RPMI7951 (cell line): ENCODE results near the gene ATP6V0D1. TPM values are rescaled to one million over a fixed set of nuclear protein-coding genes. Genes with fewer than 3 reads are reported as not detected.

Experiments
- DNase-seq: peaks from one replicate; pipeline ENCODE4 v3.0.0-alpha.2; 2012; ENCODE audit warnings: low read depth
- total RNA-seq: library from RNA; depleted of rRNA; stranded (reverse); fragments of >200 nt; shearing (Covaris generic); gene quantifications from 2 replicates; pipeline ENCODE4 v1.2.3, GENCODE V29; 2014

ATP6V0D1 gene
- total RNA-seq, 1 experiment from 2014 or later = 141 TPM

GRCh38 chr16:67445913-67446907, 34.7 kb downstream of the ATP6V0D1 start:
- DNase-seq = no peak

- no peak for DNase-seq
Measured at GRCh38 chr16:67445441-67445912, 35.5 kb downstream of the ATP6V0D1 start.

GRCh38 chr16:67445126-67445426, 35.9 kb downstream of the ATP6V0D1 start:
- DNase-seq = no peak

DNA sequence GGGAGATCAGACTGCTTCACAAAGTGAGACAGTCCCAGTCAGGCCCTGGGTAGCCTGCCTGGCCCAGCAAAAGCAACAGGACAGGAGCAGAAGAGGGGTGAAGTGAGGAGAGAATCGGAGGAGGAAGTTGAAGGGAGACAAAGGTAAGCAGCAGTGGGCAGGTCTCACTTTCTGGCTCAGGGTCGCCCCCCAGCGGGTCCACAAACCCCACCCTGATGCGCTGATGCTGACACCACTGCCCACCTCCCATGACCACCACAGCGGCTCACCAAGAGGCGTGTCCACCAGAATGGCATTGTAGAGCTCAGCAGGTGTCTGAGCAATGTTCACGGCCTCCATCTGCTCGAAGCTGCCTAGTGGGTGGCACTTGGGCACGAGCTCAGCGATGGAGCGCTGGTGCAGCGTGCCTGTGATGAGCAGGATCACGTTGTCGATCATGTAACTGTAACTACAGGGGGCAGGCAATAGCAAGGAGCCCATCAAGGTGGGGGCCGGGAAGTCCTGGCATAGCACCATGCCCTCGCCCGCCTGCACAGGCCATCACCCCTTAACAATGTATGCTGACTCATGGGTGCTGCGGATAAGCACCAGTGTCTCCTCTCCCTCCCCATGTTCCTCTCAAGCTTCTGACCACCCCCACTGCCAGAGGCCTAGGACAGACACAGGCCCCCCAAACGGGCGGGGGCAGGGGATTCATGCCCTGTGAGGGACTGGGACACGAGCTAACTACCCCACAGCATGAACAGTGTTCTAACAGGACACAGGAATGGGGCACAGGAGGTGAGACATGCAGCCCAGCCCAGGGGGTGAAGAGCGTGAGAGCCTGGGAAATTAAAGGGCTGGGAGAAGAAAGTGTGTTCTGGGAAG, 36.5 kb downstream of the ATP6V0D1 start:
- DNase-seq = no peak

DNA sequence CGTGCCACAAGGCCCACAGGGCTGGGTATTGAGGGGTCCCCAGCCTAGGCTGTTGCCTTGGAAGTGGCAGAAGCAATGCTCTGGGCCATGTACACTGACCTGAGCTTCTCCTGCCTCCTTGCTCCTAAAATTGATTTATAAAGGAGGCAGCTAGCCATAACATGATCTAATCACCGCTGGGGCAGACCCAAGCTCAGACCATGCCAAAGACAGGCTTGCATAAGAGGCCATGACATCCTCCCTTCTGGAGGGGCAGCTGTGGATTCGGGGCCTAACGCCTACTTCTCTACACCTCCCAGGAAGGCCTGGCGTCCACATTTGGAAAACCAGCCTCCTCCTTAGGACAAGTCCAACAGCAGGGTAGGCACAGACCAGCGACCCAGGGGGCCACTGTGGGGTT, 37.7 kb downstream of the ATP6V0D1 start:
- no peak for DNase-seq

DNA sequence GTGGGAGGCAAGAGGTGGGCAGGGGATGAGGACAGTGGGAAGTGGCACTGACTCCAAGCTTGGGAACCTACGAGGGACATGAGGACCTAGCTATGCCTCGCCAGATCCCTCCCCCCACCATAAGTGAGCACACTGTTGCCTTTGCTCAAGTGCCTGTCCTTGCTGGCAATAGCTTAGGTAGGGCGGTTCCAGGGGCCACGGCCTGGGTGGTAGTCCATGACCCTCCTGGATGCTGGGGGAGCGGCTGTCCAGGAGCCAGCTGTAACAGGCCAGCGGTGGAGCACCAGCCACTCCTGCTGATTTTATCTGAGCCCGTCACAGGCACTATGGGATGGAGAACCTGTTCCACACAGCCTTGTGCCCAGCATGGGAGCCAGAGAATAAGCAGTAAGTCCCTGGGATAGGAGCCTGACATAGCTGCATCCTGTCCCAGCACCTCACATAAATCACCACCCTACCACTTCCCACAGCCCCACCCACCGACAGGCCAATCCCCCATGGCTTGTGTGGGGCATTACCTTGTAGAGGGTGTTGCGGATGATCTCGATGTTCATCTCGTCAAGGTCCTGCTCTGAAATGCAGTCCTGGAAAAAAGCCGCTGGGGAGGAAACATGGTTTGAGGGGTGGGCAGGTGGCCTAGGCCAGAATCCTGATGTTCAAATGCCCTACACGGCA, 38.2 kb downstream of the ATP6V0D1 start:
- DNase-seq = no peak

DNA sequence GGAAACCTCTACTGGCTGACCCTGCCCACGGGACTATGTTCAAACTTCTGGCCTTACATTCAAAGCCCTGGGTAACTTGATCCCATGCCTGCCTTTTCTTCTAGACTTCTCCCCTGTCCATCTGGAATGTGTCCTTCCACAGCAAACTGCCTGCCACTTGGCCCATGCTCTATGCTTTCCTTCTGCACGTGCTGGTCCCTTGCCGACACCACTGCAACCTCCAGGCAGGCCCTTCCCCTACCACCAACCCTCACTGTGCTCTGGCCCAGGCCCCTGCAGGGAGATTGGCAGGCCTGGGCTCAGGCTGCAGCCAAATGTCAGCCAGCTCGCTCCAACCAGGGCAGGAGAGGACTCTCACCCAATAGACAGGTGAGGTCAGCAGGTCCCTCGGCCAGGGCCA, 39.0 kb downstream of the ATP6V0D1 start:
- DNase-seq = no peak

DNA sequence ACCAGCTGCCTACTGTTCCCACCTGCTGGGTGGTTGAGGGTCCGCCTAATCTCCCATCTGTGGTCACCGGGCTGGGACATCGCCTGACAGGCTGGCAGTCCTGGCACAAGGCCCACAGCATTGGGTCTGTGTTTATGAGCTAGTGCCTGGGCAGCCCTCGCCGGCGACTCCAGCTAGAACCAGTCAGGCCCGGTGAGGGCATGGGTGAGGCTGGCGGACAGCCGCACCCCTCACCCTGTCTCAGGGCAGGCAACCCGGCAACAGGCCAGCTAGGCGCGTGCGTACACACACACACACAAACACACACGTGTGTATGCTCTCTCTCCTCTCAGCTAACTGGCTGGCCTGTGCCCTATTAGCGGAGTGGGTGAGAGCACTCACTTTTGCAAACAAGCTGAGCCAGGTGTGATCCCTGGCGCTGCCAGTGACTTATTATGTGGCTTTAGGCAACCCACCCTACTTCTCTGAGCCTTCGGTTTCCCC, 39.6 kb downstream of the ATP6V0D1 start:
- no peak for DNase-seq

GRCh38 chr16:67438824-67439393, 42.0 kb downstream of the ATP6V0D1 start:
- DNase-seq = no peak

DNA sequence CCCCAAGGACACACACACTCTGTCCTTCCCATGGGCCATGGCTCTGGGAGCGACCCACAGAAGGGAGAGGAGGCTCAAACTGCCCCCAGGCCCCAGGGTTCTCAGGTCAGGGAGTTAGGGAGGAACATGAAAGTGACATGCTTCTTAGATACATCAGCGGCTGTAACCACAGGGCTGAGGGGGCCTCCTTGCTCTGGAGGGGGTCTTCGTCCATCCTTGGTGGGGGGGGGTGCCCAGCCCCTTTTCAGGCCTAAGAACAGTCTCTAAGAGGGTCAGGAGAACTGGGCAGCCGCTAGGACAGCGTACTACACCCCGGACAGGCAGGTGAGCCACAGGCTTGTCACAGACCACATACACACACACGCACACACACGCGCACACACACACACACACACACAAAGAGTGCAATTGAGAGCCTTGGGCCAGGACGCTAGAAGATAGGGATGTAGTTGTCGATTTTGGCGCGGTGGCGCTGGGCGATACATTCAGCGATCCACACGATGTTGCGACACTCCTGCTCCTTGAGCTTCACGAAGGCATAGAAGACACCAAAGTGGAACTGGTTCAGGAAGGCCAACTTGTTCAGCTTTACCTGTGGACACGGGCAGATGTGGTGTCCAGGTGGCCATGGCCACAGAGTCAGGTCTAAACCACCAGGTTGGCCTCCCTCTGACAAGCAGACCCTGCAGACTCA, 42.7 kb downstream of the ATP6V0D1 start:
- DNase-seq = no peak

DNA sequence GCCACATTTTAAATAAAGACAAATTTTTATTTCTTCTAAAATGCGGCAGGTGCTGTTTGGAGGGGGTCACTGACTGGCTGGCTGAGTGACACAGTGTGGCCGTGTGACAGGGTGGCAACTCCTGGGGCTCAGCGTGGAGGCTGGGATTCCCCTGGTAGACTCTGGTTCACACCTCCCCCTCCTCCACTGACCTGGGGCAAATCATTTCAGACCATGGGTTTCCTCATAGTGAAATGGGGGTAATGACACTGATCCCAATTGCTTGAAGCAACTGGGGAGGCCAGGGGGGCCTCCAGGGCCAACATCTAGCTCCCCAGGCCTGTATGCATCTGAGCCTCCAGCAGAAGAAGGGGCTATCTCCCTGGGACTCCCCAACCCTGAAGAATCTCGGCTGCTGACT, 43.4 kb downstream of the ATP6V0D1 start:
- no peak for DNase-seq

- no peak for DNase-seq
Measured at GRCh38 chr16:67436640-67437193, 44.2 kb downstream of the ATP6V0D1 start.

GRCh38 chr16:67435758-67436164, 45.2 kb downstream of the ATP6V0D1 start:
- DNase-seq = no peak

DNA sequence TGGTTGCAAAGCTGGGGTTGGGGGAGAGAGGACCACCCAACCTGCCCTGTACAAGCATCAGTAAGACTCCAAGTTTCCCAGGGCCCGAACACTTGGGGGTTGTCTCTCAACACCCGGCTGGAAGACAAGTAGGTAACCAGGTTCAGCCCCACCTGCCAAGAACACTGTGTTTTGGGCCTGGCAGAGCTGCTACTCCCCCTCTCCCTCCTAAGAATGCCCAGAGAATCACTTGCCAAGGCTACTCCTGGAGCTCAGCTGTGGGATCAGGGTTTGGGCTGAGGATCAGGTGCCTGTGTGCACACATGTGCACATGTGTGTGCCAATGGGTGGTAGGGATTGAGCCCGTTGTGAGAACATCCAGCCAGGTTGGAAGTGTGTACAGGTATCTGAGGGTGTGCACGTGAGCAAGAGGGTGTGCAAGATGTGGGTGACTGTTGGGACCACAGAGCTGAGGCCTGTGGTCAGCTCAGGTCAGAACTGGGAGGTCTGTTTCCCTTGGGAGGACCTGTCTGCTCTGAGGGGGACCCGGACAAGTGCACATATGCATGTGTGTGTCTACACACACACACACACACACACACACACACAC, 47.7 kb downstream of the ATP6V0D1 start:
- no peak for DNase-seq

DNA sequence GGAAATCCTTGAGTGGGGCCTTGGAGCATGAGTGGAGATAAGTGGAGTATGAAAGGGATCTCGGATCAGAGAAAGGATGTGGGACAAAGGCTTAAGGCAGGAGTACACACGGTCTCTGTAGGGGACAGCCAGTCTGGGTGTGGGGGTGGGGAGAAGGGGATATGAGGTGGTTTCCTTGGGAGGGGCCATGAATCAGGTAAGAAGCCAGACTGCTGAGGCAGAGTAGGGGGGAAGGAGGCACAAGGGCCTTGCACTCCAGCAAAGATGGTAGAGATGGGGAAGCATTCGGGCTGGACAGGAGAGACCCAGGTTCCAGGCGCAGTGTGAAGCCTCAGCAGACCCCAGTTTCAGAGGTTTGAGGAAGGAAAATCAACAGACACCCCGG, 48.5 kb downstream of the ATP6V0D1 start:
- DNase-seq = no peak

DNA sequence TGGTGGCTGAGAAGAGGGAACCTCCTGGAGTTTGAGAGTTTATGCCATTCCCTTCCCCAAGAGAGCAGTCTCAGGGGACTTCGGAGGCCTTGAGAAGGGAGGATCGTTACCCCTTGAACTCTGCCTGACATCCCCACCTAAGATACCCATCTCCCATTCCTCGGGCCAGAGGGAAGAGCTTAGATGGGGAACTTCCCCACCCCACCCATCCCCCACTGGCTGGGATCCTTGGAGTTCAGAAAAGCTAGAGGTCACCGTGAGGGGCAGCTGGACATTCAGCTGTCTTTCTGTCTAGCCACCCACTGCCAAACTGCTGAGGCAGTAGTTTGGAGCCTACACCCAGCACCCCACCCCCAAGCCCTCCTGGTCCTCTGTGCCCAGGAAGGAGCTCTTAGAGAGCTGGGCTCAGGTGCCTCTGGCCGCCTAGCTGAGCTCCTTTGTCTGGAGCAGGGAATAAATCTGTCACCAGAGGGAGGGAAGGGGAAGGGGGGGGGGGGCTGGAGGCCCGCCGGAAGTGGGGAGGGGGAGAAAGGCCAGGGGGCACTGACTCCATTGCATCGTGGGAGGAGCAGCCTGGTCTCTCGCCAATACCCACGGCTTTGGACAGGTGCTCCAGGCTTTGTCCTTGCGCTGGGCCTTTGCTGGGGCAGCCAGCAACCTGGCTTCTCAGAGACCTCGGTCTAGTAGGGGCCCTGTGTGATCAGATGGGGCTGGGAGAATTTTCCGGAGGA, 49.0 kb downstream of the ATP6V0D1 start:
- no peak for DNase-seq

GRCh38 chr16:67430977-67431774, 49.8 kb downstream of the ATP6V0D1 start, which contains the start of gene HSD11B2:
Gene HSD11B2 (plus strand): TSS chr16:67431121. CDS start chr16:67431249, 128 bp downstream.
- peak; percentile 58 for DNase-seq

GRCh38 chr16:67430504-67430976, 50.4 kb downstream of the ATP6V0D1 start:
- no peak for DNase-seq
